ENCODE results near the gene CDC37.
A peak's percentile ranks its signal among the peaks of the same experiment; 100 is the strongest.
"Not testable (repeated sequence)": the region's sequence is repeated elsewhere in the genome, so short reads cannot be mapped to it uniquely, and the experiment has no call there.

Gene CDC37

GRCh38 chr19:10393137-10393536 is 10.2 kb downstream of the CDC37 start:
- no peak for DNase-seq

GRCh38 chr19:10392120-10392519 is 11.2 kb downstream of the CDC37 start:
- DNase-seq, result no peak

- DNase-seq, result peak; percentile 36
Measured at GRCh38 chr19:10390652-10391286, 12.6 kb downstream of the CDC37 start.

GRCh38 chr19:10389863-10390262 is 13.5 kb downstream of the CDC37 start:
- DNase-seq, result no peak

- DNase-seq, result peak; percentile 84
Measured at GRCh38 chr19:10388957-10389356, 14.4 kb downstream of the CDC37 start.

- no peak for DNase-seq
Measured at GRCh38 chr19:10384580-10384979, 18.8 kb downstream of the CDC37 start.

GRCh38 chr19:10383223-10383499 is 20.2 kb downstream of the CDC37 start:
- not testable (repeated sequence) for DNase-seq

GRCh38 chr19:10380313-10381102 is 22.8 kb downstream of the CDC37 start, which contains the start of gene TYK2:
Gene TYK2 (minus strand): TSS chr19:10380572. CDS start chr19:10378406, 2,166 bp downstream.
- DNase-seq, result peak; percentile 98

GRCh38 chr19:10379880-10380312 is 23.4 kb downstream of the CDC37 start:
- DNase-seq, result no peak

GRCh38 chr19:10378124-10378523 is 25.2 kb downstream of the CDC37 start:
- no peak for DNase-seq

- not testable (repeated sequence) for DNase-seq
Measured at GRCh38 chr19:10377140-10377640, 26.2 kb downstream of the CDC37 start.

GRCh38 chr19:10374931-10375330 is 28.4 kb downstream of the CDC37 start:
- DNase-seq, result no peak

GRCh38 chr19:10372690-10373089 is 30.7 kb downstream of the CDC37 start:
- DNase-seq, result no peak

- no peak for DNase-seq
Measured at GRCh38 chr19:10368101-10368803, 35.1 kb downstream of the CDC37 start.

GRCh38 chr19:10366950-10367512 is 36.3 kb downstream of the CDC37 start:
- DNase-seq, result not testable (repeated sequence)

- DNase-seq, result no peak
Measured at GRCh38 chr19:10365518-10365917, 37.8 kb downstream of the CDC37 start.

GRCh38 chr19:10364644-10365043 is 38.7 kb downstream of the CDC37 start:
- DNase-seq, result peak; percentile 55

- DNase-seq, result no peak
Measured at GRCh38 chr19:10363789-10364281, 39.5 kb downstream of the CDC37 start.

GRCh38 chr19:10362259-10362658 is 41.1 kb downstream of the CDC37 start:
- DNase-seq, result no peak

GRCh38 chr19:10361569-10362011 is 41.8 kb downstream of the CDC37 start:
- DNase-seq, result no peak

- no peak for DNase-seq
Measured at GRCh38 chr19:10356431-10356830, 46.9 kb downstream of the CDC37 start.

- DNase-seq, result no peak
Measured at GRCh38 chr19:10353793-10354391, 49.5 kb downstream of the CDC37 start.

All from midbrain (tissue), 1 donor.